H1 (cell line): ENCODE results near the gene SNX6. TPM values are rescaled to one million over a fixed set of nuclear protein-coding genes. Genes with fewer than 3 reads are reported as not detected.

ENCODE experiments used
- CTCF ChIA-PET: fragments of 300-600 bp; sonication (Branson Sonifier 250); formaldehyde crosslinking; loops from one replicate; lab custom pipeline; 2021; ENCODE audit not compliant: partially characterized antibody; lab: Charles Lee
- POLR2A ChIA-PET: fragments of 300-600 bp; sonication (Branson Sonifier 250); formaldehyde crosslinking; loops from one replicate; lab custom pipeline; 2021; ENCODE audit warnings: inconsistent platforms; ENCODE audit not compliant: partially characterized antibody; lab: Charles Lee
- DNase-seq, 2 experiments: peaks; one replicate each; pipeline versions ENCODE4 v3.0.0 to v3.0.0-alpha.2; 2010 to 2022; ENCODE audit warnings: low spot score in 2 of 2, low read depth in 1 of 2, mixed read lengths in 1 of 2
- FAIRE-seq: peaks from 2 replicates; lab custom pipeline; 2011; peaks lifted over from hg19 to GRCh38; lab: Jason Lieb, UNC
- H2AFZ ChIP-seq: 2 replicates; pipeline ENCODE4 v1.8.1; 2012; ENCODE audit warnings: low read length, inconsistent platforms
- H2AK5ac ChIP-seq: 2 replicates; pipeline ENCODE4 v1.6.1; 2013; ENCODE audit warnings: low read depth, low read length
- H2BK120ac ChIP-seq: replicated peaks from 2 replicates; pipeline ENCODE3; 2013; ENCODE audit warnings: low read depth, low read length, inconsistent platforms
- H2BK12ac ChIP-seq: 2 replicates; pipeline ENCODE4 v1.6.1; 2013; ENCODE audit warnings: low read depth, low read length
- H2BK15ac ChIP-seq: 2 replicates; pipeline ENCODE4 v1.6.1; 2013; ENCODE audit warnings: low read length
- H2BK20ac ChIP-seq: 2 replicates; pipeline ENCODE4 v1.6.1; 2013; ENCODE audit warnings: low read length
- H2BK5ac ChIP-seq: 2 replicates; pipeline ENCODE4 v1.6.1; 2013; ENCODE audit warnings: low read depth, low read length
- H3K14ac ChIP-seq: 2 replicates; pipeline ENCODE4 v1.6.1; 2013; ENCODE audit warnings: inconsistent platforms; ENCODE audit not compliant: insufficient read length
- H3K18ac ChIP-seq: 2 replicates; pipeline ENCODE4 v1.6.1; 2013; ENCODE audit warnings: low read length; ENCODE audit errors: extremely low read depth
- H3K23ac ChIP-seq: 2 replicates; pipeline ENCODE4 v1.6.1; 2013; ENCODE audit warnings: inconsistent platforms; ENCODE audit not compliant: insufficient read length
- H3K23me2 ChIP-seq: 2 replicates; pipeline ENCODE4 v1.6.1; 2013; ENCODE audit warnings: low read depth, low read length
- H3K27ac ChIP-seq: 2 replicates; pipeline ENCODE4 v1.6.1; 2011; ENCODE audit warnings: low read depth, low read length, inconsistent platforms
- H3K27me3 ChIP-seq, 4 experiments: replicated peaks in 1 of 4; 1 replicate in 1 of 4; 2 replicates in 3 of 4; pipeline versions ENCODE4 v1.6.1 to v1.8.1; 2011 to 2013; ENCODE audit warnings: low read length in 3 of 4, mild to moderate bottlenecking in 3 of 4, inconsistent platforms in 2 of 4, mixed read lengths in 2 of 4, moderate library complexity in 1 of 4; ENCODE audit not compliant: control insufficient read depth in 3 of 4, insufficient read depth in 3 of 4; ENCODE audit errors: extremely low read depth in 1 of 4
- H3K36me3 ChIP-seq, 4 experiments: 2 replicates each; pipeline versions ENCODE4 v1.6.1 to v1.8.1; 2011 to 2013; ENCODE audit warnings: mild to moderate bottlenecking in 4 of 4, low read length in 3 of 4, moderate library complexity in 2 of 4, control low read depth in 1 of 4, inconsistent platforms in 1 of 4; ENCODE audit not compliant: insufficient read depth in 4 of 4, control insufficient read depth in 2 of 4
- H3K4ac ChIP-seq: replicated peaks from 2 replicates; pipeline ENCODE3; 2013; ENCODE audit warnings: low read length, low read depth, mixed read lengths, inconsistent platforms; ENCODE audit not compliant: insufficient read length
- H3K4me1 ChIP-seq, 4 experiments: replicated peaks in 1 of 4; 1 replicate in 1 of 4; 2 replicates in 3 of 4; pipeline versions ENCODE4 v1.6.1 to v1.8.1; 2011 to 2013; ENCODE audit warnings: low read length in 3 of 4, inconsistent platforms in 2 of 4, mixed read lengths in 1 of 4; ENCODE audit not compliant: insufficient read depth in 4 of 4, control insufficient read depth in 3 of 4
- H3K4me2 ChIP-seq, 2 experiments: 2 replicates each; pipeline versions ENCODE4 v1.6.1 to v1.8.1; 2011 to 2013; ENCODE audit warnings: low read depth in 2 of 2, low read length in 2 of 2, control low read depth in 1 of 2, inconsistent platforms in 1 of 2, mild to moderate bottlenecking in 1 of 2; ENCODE audit not compliant: insufficient read depth in 1 of 2
- H3K4me3 ChIP-seq, 4 experiments: fragments of 200-600, 300-600 bp in 1 of 4; sonication (generic), shearing (Covaris generic), sonication (Bioruptor Twin) in 1 of 4; 2 replicates each; pipeline versions ENCODE4 v1.5.1 to v1.8.1; 2011 to 2016; ENCODE audit warnings: low read length in 4 of 4, low read depth in 3 of 4, control low read depth in 2 of 4, inconsistent platforms in 2 of 4, mild to moderate bottlenecking in 2 of 4, mixed read lengths in 1 of 4, moderate library complexity in 1 of 4; ENCODE audit not compliant: insufficient read depth in 2 of 4; ENCODE audit errors: extremely low read depth in 1 of 4
- H3K56ac ChIP-seq: replicated peaks from 2 replicates; pipeline ENCODE3; 2013; ENCODE audit warnings: low read depth, mild to moderate bottlenecking, mixed read lengths, low read length, inconsistent platforms; ENCODE audit not compliant: insufficient read length
- H3K79me1 ChIP-seq: 2 replicates; pipeline ENCODE4 v1.6.1; 2013; ENCODE audit warnings: low read depth, low read length, control low read depth
- H3K79me2 ChIP-seq, 2 experiments: 2 replicates each; pipeline versions ENCODE4 v1.6.1 to v1.8.1; 2012 to 2013; ENCODE audit warnings: low read length in 2 of 2, mild to moderate bottlenecking in 2 of 2, inconsistent platforms in 1 of 2; ENCODE audit not compliant: insufficient read depth in 2 of 2, control insufficient read depth in 1 of 2
- H3K9ac ChIP-seq, 4 experiments: replicated peaks in 1 of 4; 1 replicate in 1 of 4; 2 replicates in 3 of 4; pipeline versions ENCODE4 v1.6.1 to v1.8.1; 2011 to 2013; ENCODE audit warnings: low read depth in 3 of 4, low read length in 3 of 4, control low read depth in 2 of 4, mild to moderate bottlenecking in 2 of 4, moderate library complexity in 2 of 4, inconsistent platforms in 1 of 4; ENCODE audit errors: extremely low read depth in 1 of 4
- H3K9me3 ChIP-seq, 2 experiments: 2 replicates each; pipeline versions ENCODE4 v1.6.1 to v1.8.1; 2012 to 2013; ENCODE audit warnings: mild to moderate bottlenecking in 2 of 2, moderate library complexity in 2 of 2, control low read depth in 1 of 2, inconsistent platforms in 1 of 2, low read depth in 1 of 2, low read length in 1 of 2, mixed read lengths in 1 of 2; ENCODE audit not compliant: insufficient read depth in 2 of 2
- H4K20me1 ChIP-seq, 2 experiments: replicated peaks in 1 of 2; 2 replicates each; pipeline versions ENCODE3 to v1.8.1; 2011 to 2013; ENCODE audit warnings: inconsistent platforms in 2 of 2, low read length in 2 of 2, mild to moderate bottlenecking in 1 of 2; ENCODE audit not compliant: insufficient read depth in 2 of 2, control insufficient read depth in 1 of 2
- H4K5ac ChIP-seq: 2 replicates; pipeline ENCODE4 v1.6.1; 2013; ENCODE audit warnings: low read length, low read depth, mixed read lengths, inconsistent platforms; ENCODE audit not compliant: insufficient read length
- H4K8ac ChIP-seq: 2 replicates; pipeline ENCODE4 v1.8.0; 2013; ENCODE audit warnings: mild to moderate bottlenecking, moderate library complexity, low read length, inconsistent platforms; ENCODE audit not compliant: insufficient read depth; ENCODE audit errors: extremely low read depth
- H4K91ac ChIP-seq: replicated peaks from 2 replicates; pipeline ENCODE3; 2013; ENCODE audit warnings: low read length, mixed read lengths, inconsistent platforms; ENCODE audit not compliant: insufficient read length
- CBX5 ChIP-seq: fragments of 300-800, 300-1000 bp; sonication (generic); IDR thresholded peaks from 2 replicates; pipeline ENCODE4 v1.7.1; 2016; ENCODE audit warnings: antibody characterized with exemption, low read length, low read depth
- CBX8 ChIP-seq: fragments of 300-800, 300-1000 bp; sonication (generic); IDR thresholded peaks from 2 replicates; pipeline ENCODE4 v1.7.1; 2016; ENCODE audit warnings: low read depth, low read length, borderline replicate concordance
- E2F6 ChIP-seq: IDR thresholded peaks from 2 replicates; pipeline ENCODE4 v1.6.1; 2012; ENCODE audit warnings: inconsistent platforms
- EGR1 ChIP-seq: IDR thresholded peaks from 2 replicates; pipeline ENCODE4 v1.6.1; 2011; ENCODE audit warnings: low read depth, low read length, borderline replicate concordance
- KDM1A ChIP-seq: fragments of 200-600, 300-600 bp; sonication (generic); IDR thresholded peaks from 2 replicates; pipeline ENCODE4 v1.7.1; 2016; ENCODE audit warnings: mild to moderate bottlenecking, low read length, borderline replicate concordance
- KDM4A ChIP-seq: IDR thresholded peaks from one replicate; pipeline ENCODE4 v1.7.1; 2012; ENCODE audit warnings: low read depth, mild to moderate bottlenecking, moderate library complexity, low read length, inconsistent platforms; ENCODE audit not compliant: severe bottlenecking
- RFX5 ChIP-seq: IDR thresholded peaks from 2 replicates; pipeline ENCODE4 v1.6.1; 2011; ENCODE audit warnings: low read depth, low read length, improper control_type of control experiment, borderline replicate concordance
- SIX5 ChIP-seq: IDR thresholded peaks from 2 replicates; pipeline ENCODE4 v1.6.1; 2011; ENCODE audit warnings: mild to moderate bottlenecking, low read depth, low read length
- SP1 ChIP-seq: IDR thresholded peaks from 2 replicates; pipeline ENCODE4 v1.6.1; 2011; ENCODE audit warnings: low read depth, low read length
- TAF1 ChIP-seq: IDR thresholded peaks from 2 replicates; pipeline ENCODE4 v1.6.1; 2011; ENCODE audit warnings: mild to moderate bottlenecking, low read depth, low read length
- WGBS, 2 experiments: shearing (Covaris generic) in 1 of 2; methylation state at CpG; one replicate each; pipeline versions ENCODE4 v1.1.6 to v1.1.7; 2013 to 2015; ENCODE audit warnings: low lambda C conversion rate in 2 of 2, mixed read lengths in 2 of 2, inconsistent platforms in 1 of 2, low coverage in 1 of 2, missing lambda C conversion rate in 1 of 2; ENCODE audit not compliant: insufficient replicate concordance in 2 of 2, insufficient coverage in 1 of 2, insufficient read length in 1 of 2; ENCODE audit errors: extremely low coverage in 1 of 2, missing lambda C conversion rate in 1 of 2; 5-methylcytosine and 5-hydroxymethylcytosine counted together
- polyA plus RNA-seq, 7 experiments: library from polyadenylated mRNA; depleted of rRNA in 3 of 7; stranded (reverse) in 5 of 7; unstranded in 2 of 7; fragments of >200 nt in 5 of 7; fragments of 200-250 nt in 2 of 7; gene quantifications; 1 replicate in 5 of 7; 2 replicates in 1 of 7; 4 replicates in 1 of 7; pipeline versions ENCODE4 v1.2.1 to v1.2.3, GENCODE V29; 2011 to 2013; ENCODE audit warnings: missing spikeins in 2 of 7, mixed read lengths in 2 of 7
- total RNA-seq: library from RNA; stranded (reverse); fragmentation: NEBNext Ultra II Directional; extraction: Animal tissue kit (Norgen Biotek cat#: 25700); gene quantifications from 2 replicates; pipeline ENCODE4 v1.2.1, GENCODE V29; 2021

Gene SNX6
- total and polyA plus RNA-seq, 2 of the 8 experiments (the other 6 are each of a cell fraction or from before 2014, with no cell fraction given) = 53.4 to 71.1 TPM

GRCh38 chr14:34522496-34522895 is 107.5 kb downstream of the SNX6 start:
- Histone ChIP-seq H3K18ac (no peak overlapping the region), H3K14ac (no peak overlapping the region), H2BK5ac (no peak overlapping the region), H4K8ac (no peak overlapping the region), H3K4me1 (no peaks in the 10 kb centered on the region), H3K23ac (no peak overlapping the region), H3K4ac (no peak overlapping the region), H4K91ac (no peak overlapping the region), H3K9ac (no peak overlapping the region), H2BK20ac (no peak overlapping the region), H2BK120ac (no peak overlapping the region), H3K4me2 (no peak overlapping the region), H3K36me3 (peaks cover 10 to 51% (median 37%) of the 10 kb centered on the region in 4 experiments), H2AK5ac (no peak overlapping the region), H2BK12ac (no peak overlapping the region), H4K5ac (no peak overlapping the region), H2AFZ (no peak overlapping the region), H3K79me1 (no peaks in the 10 kb centered on the region), H3K27me3 (no peaks in the 10 kb centered on the region), H3K23me2 (no peaks in the 10 kb centered on the region), H3K27ac (no peak overlapping the region), H3K9me3 (no peaks in the 10 kb centered on the region), H3K56ac (no peak overlapping the region), H3K79me2 (no peaks in the 10 kb centered on the region), H3K4me3 (no peak overlapping the region), H4K20me1 (no peaks in the 10 kb centered on the region), H2BK15ac (no peak overlapping the region)
- no peak for FAIRE-seq
- ChIA-PET POLR2A (no interaction called here), CTCF (interaction anchor here (0.9 to 1.4 kb wide), 2 partner anchors 83 to 191 kb away, joined by 4 read pairs; no protein-coding TSS in a partner anchor)
- TF ChIP-seq RFX5 (no peak), KDM4A (no peak), EGR1 (no peak), TAF1 (no peak), CBX5 (no peak), SIX5 (no peak), CBX8 (no peak), KDM1A (no peak), SP1 (no peak), E2F6 (no peak)
- whole genome bisulfite sequencing, 2 experiments = 100% methylated on average over 2 of the region's 2 CpGs; no CpG with 5 or more reads in 1 of the 2 experiments
- no peak for DNase-seq
